HG03097 (cell line): Measurements from ENCODE around the gene THADA.
A peak's percentile ranks its signal among the peaks of the same experiment; 100 is the strongest.

Experiments used
- ATAC-seq: cut with Tn5 transposase; IDR thresholded peaks from one replicate; pipeline ENCODE4 v1.9.1; 2021; ENCODE audit not compliant: unreplicated experiment, low FRiP score

The THADA gene

DNA sequence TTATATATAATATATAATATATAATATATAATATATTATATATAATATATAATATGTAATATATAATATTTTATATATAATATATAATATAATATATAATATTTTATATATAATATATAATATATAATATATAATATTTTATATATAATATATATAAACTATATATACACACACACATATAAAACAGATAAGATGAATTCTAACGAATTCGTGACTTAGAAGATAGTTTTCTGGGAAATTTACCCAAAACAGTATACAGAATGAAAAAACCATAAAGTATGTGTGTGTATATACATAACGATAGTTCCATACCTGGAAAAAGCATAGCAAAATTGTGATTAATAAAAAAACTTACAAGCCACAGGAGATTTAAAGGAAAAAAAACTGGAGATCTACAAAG lies 80.6 kb downstream of the THADA start:
- ATAC-seq = no peak

DNA sequence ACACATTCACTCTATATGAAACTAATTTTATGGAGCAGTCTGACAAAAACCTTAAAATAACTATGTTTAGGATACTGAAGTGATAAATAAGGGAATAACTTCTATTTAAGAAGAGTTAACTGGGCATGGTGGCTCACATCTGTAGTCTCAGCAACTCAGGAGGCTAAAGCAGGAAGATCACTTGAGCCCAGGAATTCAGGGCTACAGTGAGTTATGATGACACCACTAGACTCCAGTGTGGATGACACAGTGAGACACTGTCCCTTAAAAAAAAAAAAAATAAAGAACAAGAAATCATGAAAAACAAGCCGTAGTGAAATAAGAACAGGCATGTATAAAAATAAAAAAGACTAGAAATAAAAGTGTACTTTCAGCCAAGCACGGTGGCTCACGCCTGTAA lies 82.0 kb downstream of the THADA start:
- no peak for ATAC-seq

DNA sequence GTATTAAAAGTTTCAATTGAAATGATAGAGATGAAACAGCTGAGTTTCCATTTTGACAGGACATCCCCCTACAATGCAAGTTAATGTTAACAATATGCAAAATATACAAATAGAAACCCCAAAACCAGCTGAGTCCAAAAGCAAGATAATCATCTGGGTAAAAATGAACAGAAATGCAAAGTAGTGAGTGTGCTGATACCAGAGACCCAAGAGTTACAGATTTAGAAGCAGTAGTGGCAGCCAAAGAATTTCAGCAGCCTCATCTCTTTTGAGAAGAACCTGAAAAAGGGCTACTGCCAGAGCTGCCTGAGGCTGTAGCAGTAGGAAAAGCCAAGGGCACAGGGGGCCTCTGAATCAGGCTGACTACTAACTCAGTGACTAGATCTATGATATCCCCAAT lies 82.6 kb downstream of the THADA start:
- ATAC-seq = no peak

DNA sequence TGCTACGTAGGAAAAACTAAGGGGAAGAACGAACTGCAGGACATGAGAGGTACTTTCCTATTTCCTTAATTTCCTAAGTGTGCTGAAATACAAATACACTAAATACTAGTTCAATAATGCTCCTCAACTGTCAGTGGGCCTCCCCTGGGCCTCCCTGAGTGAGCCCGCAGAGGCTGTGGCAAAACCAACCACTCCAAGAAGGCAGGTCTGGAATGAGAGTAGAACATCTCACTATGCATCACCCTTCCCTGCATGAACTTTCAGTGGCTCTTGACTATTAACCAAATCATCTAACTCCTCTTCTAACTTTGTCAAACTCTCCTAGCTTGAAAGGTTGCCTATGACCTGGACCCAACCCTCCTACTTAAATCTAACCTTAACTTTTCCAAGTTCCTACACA lies 84.6 kb downstream of the THADA start:
- no peak for ATAC-seq

DNA sequence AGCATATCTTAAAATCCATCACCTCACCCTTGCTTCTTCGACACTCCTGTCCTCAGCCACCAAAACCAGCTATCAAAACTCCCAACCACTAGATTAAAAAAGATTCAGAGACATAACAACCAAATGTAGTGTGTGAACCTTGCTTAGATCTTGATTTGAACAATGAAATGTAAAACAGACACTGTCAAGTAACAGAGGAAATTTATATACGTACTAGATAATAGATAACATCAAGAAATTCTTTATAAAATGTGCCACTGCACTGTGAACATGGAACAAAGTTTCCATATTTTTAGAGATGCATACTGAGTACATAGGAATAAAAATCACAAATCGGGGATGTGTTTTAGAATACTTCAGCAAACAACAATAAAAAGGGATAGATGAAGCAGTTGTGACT lies 86.0 kb downstream of the THADA start:
- ATAC-seq = no peak

DNA sequence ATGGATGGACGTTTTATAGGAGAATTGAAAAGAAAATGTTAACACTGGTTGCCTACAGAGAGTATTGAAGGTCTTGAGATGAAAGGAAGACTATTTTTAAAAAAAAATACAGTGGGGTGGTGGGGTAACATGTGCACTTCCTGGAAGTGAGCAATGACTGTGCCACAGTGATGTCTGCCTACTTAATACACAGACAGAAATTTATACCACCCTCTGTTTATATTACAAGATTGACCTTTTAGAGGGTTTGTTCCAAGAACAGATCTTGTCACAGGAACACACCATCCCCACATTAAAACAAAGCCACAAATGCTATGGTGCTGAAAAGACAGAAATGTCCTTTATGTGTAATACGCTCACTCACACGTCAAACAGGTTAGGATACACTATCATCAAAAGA lies 87.6 kb downstream of the THADA start:
- ATAC-seq = no peak

DNA sequence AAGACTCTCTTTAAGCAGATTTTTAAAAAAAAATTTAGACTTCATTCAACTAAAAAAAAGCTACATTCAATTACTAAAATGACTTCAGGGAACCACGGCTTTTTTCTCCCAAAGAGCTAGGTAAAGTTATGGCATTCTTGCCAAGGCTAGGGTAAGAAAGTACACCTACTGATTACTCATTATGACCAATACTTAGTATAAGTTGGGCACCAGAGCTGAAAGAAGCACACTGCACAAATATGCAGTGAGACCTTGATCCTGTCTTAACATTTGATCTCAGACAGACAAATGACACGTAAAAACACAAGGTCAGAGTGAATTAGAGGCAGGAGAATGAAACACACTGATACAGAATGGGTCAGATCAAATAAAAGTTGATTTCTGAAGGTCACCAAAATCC lies 88.7 kb downstream of the THADA start:
- no peak for ATAC-seq

DNA sequence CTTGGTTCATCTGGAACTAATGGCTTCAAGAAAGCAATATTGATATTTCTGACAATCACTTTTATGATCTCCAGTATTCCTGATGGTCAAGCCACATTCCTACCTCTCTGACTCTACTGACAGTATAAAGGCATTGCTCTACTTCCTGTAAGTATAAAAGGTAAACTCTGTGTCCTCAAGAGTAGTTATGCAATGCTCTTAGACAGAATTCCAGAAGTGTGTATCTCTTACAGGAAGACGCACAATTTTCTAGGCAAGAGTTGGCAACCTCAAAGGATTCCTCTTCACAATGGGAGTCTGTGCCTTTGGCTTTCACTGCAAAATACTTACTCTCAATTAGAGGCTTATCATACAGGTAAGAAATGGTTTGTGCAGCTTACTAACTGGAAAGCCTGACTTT lies 100.1 kb downstream of the THADA start:
- no peak for ATAC-seq

DNA sequence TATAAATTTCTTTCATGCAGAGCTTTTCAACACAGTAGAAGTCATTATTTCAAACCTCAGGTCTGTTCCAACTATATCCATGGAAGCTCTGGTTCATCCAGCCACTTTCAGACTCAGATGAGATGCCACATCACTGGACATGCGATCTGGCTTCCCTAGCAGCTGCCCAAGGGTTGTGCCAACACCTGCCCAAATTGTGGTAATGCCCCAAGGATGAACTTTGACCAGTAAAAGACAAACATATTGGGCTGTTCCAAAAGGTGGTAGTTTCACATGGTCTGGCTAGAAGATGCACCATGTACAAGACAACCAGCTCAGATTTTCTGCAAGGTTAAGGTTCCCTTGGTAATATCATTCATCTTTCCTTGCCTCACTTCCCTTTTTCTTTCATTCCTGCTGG lies 101.9 kb downstream of the THADA start:
- no peak for ATAC-seq

DNA sequence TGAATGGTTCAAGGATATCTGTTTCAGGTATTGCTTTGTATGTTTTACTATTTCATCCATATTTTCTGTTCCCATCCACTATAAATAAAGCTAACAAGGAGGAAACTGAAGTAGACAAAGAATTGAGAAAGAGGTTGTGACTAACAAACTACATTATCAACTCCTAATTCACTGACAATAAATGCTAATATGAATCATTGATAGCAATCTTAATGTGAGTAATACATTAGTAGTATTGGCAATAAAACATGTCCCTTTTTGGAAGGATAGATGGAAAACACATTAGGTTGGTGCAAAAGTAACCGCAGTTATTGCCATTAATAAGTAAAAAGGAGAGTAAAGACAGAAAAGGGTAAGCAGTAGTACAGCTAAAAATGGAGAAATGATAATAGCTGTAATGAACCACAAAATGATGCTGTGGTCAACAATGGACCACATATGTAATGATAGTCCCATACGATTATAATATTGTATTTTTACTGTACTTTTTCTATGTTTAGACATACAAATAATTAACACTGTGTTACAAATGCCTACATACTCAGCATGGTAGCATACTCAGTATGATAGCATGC lies 104.7 kb downstream of the THADA start:
- no peak for ATAC-seq

DNA sequence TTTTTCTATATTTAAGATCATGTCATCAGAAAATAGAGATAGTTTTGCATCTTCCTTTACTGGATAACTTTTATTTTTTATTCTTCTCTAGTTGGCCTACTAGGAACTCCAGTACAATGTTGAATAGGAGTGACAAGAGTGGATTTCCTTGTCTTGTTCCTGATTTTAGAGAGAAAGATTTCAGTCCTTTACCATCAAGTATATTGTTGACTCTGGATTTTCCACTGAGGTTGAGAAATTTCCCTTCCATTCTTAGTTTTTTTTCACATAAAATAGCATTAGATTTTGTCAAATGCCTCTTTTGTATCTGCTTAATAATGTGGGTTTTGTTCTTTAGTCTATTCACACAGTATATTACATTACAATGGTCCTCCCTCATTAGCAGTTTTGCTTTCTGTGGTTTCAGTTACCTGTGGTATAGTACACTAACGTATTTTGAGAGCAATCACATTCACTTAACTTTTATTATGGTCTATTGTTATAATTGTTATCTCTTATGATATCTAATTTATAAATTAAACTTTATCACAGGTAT lies 105.5 kb downstream of the THADA start:
- no peak for ATAC-seq

DNA sequence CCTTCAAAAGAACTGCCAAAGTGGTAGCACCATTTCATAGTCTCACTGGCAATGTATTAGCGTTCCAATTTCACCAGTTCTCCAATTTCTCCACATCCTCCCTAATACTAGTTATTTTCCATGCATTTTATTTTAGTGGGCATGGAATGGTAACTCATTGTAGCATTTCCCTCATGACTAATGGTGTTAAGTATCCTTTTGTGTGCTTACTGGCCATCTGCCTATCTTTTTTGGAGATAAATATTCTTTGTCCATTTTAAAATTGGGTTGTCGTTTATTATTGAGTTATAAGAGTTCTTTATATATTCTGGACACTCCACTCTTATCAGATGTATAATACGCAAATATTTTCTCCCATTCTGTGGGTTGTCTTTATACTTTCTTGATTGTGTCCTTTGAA lies 107.1 kb downstream of the THADA start:
- no peak for ATAC-seq

DNA sequence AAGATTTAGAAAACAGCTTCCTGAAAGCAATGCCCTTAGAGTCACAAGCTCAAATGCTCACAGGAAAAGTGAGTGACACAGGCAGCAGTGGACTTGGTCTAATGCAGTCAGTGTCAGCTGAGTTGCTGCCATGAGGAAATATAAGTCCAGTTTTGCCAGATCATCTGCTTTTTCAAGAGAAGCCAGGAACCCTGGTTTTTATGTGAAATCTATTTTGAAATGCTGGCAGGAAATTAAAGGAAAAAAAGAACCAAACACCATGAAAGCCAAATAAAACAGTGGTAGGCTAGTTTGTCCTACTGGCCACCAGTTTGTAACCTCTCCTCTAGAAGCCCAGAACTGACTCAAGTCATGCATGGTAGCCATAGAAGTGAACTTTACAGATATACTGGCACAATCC lies 109.2 kb downstream of the THADA start:
- ATAC-seq = no peak

DNA sequence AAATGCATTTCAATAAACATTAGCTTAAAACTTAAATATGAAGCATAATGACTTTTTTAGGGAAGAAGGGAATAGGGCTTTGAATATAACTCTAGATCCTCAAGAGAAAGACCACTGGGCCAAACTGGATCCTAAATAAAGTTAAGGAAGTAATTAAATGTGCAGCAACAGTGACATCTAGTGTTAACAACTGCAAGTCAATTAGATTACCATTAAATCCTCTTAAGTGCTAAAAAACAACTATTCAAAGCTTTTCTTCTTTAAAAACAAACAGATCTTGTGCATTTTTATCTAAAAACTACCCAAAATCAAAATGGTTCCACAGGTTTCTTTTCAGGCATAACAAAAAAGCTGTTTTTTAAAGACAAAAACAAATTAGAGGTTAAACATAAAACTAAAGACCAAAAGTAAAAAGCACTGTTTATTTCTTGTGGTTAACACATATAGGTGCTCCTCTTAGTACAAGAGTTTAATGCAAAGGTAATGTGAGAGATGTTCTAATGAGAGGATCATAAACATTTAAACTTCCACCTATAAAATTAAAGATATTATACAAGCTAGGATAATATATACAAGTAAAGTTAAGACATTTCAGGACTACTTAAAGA lies 111.4 kb downstream of the THADA start:
- no peak for ATAC-seq

DNA sequence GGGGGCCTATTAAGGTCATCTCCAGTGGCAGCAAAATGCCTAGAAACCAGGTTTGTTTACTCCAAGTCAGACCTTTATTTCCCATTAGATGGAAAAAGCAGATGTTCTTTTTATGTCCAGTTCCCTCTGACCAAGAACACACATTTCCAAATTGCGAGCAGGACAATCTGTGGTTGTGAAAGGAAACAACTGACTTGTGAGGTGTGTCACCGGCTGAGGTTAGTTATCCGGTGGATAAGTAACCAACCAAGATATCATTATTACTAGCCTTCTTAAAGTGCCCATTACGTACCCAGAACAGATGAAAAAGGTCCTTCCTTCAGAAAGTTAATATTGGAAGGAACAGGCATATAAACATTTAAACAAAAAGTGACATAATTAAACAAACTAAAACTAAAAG lies 112.9 kb downstream of the THADA start:
- peak; percentile 47 for ATAC-seq

DNA sequence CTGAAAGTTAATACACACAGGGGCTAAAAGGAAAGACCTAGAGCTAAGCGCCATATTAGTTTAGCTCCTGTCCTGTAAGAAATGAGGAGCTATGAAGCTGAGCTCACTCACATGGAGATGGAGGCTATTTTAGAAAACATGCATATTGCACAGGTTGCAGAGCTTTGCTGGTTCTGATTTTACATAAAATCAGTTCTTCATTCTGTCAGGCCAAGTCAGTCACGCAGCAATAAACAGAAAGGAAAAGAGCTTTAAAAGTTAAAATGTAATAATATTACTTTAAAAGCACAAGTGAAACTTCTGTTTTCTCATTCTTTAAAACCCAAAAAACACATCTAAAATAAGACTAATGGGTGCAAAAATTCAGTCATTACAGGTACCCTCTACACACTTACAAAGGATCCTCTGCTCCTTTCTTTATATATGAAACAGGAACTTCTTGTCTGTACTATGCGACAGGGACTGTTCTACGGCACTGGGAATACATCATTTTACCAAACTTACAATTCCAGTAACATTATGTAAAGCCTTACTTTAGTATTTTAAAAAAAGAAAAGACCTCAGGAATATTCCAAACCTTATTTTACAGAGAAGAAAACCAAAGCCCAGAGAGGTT lies 113.8 kb downstream of the THADA start:
- peak; percentile 30 for ATAC-seq

DNA sequence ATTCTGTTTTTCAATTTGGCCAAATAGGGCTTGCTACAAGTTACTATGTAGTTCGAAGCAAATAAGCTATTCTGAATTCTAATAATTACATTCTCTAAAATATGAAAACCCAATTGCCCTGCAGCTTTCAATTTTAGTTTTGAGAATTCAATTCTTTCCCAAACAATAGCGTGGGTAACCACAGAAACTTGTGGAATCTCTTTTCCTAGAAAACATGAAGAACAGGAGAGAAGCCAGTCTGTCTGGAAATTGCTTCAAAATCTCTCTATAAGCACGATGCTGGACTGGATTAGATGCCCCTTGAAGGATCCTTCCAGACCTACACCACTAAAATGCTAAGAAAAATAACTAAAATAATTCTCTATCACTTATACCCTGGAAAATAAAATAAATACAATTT lies 115.0 kb downstream of the THADA start:
- ATAC-seq = no peak

DNA sequence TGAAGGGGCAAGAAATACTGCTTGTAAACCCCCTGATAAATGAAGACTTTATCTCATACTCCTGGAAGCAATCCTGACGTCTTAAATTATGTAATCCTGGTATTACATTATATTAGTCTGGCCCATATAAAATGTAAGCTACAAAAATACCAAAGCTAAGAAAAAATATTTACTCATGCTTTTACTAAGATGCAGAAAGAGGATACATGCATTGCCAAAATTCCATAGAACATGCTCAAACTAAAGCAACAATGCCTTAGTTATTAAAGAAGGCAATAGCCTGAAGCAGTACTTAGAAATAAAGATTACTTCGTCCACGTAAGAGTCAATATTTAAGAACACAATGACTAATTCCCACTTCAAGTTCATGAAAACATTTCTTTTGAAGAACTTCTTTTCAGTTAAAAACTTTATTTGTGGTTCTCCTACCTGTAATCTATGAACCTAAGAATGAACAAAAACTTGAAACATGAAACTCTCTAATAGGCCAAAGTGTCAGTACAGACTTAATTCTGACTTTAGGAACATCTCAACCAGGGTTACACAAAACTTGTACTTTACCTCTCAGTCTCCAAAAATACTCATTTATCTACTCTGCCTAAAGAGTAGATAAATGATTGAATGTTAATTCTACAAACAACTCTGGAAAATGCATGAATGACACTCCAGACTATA lies 117.3 kb downstream of the THADA start:
- no peak for ATAC-seq

DNA sequence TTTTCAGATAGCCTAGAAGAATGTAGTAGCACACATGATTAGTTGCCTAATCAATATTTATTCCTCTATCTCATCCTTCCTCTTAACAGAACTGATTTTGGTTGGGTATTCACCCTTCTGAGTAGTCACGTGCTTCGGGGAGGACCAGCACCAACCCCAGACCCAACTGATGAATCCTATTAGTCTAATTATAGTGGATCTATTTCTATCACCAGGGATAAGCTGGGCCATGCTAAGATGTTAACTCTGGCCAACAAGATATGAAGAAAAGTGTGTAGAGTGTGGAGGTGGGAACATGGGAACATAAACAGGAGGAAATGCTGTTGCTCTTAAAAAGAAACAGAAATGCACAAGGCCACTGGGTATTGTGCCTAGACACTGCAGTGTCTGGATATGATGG lies 119.9 kb downstream of the THADA start:
- no peak for ATAC-seq

DNA sequence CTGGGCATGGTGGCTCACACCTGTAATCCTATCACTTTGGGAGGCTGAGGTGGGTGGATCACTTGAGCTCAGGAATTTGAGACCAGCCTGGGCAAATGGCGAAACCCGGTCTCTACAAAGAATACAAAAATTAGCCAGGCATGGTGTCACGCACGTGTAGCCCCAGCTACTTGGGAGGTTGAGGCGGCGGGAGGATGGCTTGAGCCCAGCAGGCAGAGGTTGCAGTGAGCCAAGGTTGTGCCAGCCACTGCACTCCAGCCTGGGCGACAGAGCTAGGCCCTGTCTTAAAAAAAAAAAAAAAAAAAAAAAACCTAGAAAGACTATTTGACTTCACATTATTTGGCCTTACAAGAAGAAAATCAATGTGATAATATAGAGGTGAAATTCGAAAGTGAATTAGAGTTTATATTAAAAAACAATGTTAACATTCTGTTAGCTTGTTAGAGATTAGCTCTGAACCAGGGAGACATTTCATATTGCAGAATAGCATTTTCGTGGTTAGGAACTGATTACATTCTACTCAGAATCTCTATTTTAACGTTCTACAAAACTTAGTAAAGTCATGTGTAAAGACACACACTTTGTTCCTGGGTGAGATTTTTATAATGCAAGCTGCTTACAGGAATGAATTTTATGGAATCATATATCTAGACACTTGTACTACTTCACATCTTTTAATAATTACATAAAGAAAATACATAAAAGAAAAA lies 120.5 kb downstream of the THADA start:
- no peak for ATAC-seq

DNA sequence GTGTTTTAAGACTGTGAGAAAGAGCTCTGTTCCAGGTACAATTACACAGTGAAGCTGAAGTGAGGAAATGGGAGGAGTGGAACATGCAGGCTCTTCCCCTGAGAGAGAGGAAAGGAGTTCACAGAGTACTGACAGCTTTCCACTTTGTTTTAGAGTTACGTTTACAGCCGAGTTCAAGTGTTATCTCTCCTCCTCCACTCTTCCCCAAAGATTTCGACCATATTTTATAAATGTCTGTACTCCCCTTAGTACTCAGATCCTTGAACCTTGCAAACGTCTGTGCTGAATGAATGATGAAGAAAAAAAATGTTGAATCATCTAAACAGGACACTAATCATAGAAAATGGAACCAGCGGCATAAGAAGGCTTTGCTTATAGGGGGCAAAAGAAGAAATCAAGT lies 121.6 kb downstream of the THADA start:
- ATAC-seq = no peak
